UCSD-AML1 (cell line): ENCODE data around the gene INSIG2.

ENCODE experiments used
- DNase-seq: peaks from one replicate; lab custom pipeline; 2025; ENCODE audit not compliant: unreplicated experiment; lab: John Stamatoyannopoulos, UW

INSIG2 gene

GRCh38 chr2:118127250-118127649 lies 39.0 kb downstream of the INSIG2 start:
- no peak for DNase-seq

- no peak for DNase-seq
These were observed 40.6 kb downstream of the INSIG2 start for GRCh38 chr2:118128826-118129225.

- DNase-seq = no peak
These were observed 42.1 kb downstream of the INSIG2 start for GRCh38 chr2:118130385-118130784.

GRCh38 chr2:118131771-118132170 lies 43.5 kb downstream of the INSIG2 start:
- DNase-seq = no peak

GRCh38 chr2:118133916-118134315 lies 45.6 kb downstream of the INSIG2 start:
- no peak for DNase-seq

GRCh38 chr2:118134650-118135049 lies 46.4 kb downstream of the INSIG2 start:
- DNase-seq = no peak

GRCh38 chr2:118145207-118145606 lies 56.9 kb downstream of the INSIG2 start:
- no peak for DNase-seq

- DNase-seq = no peak
These were observed 57.5 kb downstream of the INSIG2 start for GRCh38 chr2:118145806-118146205.

- DNase-seq = no peak
These were observed 58.3 kb downstream of the INSIG2 start for GRCh38 chr2:118146315-118147283.

- no peak for DNase-seq
These were observed 59.9 kb downstream of the INSIG2 start for GRCh38 chr2:118148133-118148532.

- no peak for DNase-seq
These were observed 60.5 kb downstream of the INSIG2 start for GRCh38 chr2:118148809-118149208.

GRCh38 chr2:118150294-118150693 lies 62.0 kb downstream of the INSIG2 start:
- DNase-seq = no peak

GRCh38 chr2:118151831-118152230 lies 63.6 kb downstream of the INSIG2 start:
- no peak for DNase-seq

- DNase-seq = no peak
These were observed 65.2 kb downstream of the INSIG2 start for GRCh38 chr2:118153433-118153832.

- DNase-seq = no peak
These were observed 65.9 kb downstream of the INSIG2 start for GRCh38 chr2:118154176-118154575.
